Mesendoderm (in vitro differentiated cells): ENCODE data around the gene ABR.
"Not testable (repeated sequence)": the region's sequence is repeated elsewhere in the genome, so short reads cannot be mapped to it uniquely, and the experiment has no call there.

Experiments used
- DNase-seq: peaks from one replicate; pipeline ENCODE4 v3.0.0; 2013
- H2AK5ac ChIP-seq: 2 replicates; pipeline ENCODE4 v1.6.1; 2013; ENCODE audit warnings: low read length, inconsistent platforms
- H2BK120ac ChIP-seq: 2 replicates; pipeline ENCODE4 v1.6.1; 2013; ENCODE audit warnings: low read depth, mild to moderate bottlenecking, low read length, moderate library complexity, mixed read lengths
- H2BK15ac ChIP-seq: replicated peaks from 2 replicates; pipeline ENCODE4 v1.6.1; 2013; ENCODE audit warnings: low read depth, mild to moderate bottlenecking, moderate library complexity
- H2BK5ac ChIP-seq: 2 replicates; pipeline ENCODE4 v1.6.1; 2013; ENCODE audit warnings: low read length, inconsistent platforms
- H3K18ac ChIP-seq: 2 replicates; pipeline ENCODE4 v1.6.1; 2013; ENCODE audit warnings: mild to moderate bottlenecking, low read length, mixed read lengths
- H3K23ac ChIP-seq: one replicate; pipeline ENCODE4 v1.6.1; 2013; ENCODE audit warnings: low read length
- H3K27ac ChIP-seq: 2 replicates; pipeline ENCODE4 v1.5.1; 2013; ENCODE audit warnings: low read depth, mild to moderate bottlenecking, inconsistent platforms, low read length, moderate library complexity
- H3K27me3 ChIP-seq: 2 replicates; pipeline ENCODE4 v1.6.1; 2013; ENCODE audit warnings: low read length, control low read depth, mild to moderate bottlenecking, inconsistent platforms; ENCODE audit not compliant: insufficient read depth, poor library complexity
- H3K36me3 ChIP-seq: 2 replicates; pipeline ENCODE4 v1.6.1; 2013; ENCODE audit warnings: low read length, inconsistent platforms; ENCODE audit not compliant: control insufficient read depth, insufficient read depth
- H3K4ac ChIP-seq: one replicate; pipeline ENCODE4 v1.6.1; 2013; ENCODE audit warnings: low read depth, mild to moderate bottlenecking, low read length, moderate library complexity
- H3K4me1 ChIP-seq: 2 replicates; pipeline ENCODE4 v1.6.1; 2013; ENCODE audit warnings: low read depth, low read length, inconsistent platforms; ENCODE audit not compliant: control insufficient read depth
- H3K4me2 ChIP-seq: 2 replicates; pipeline ENCODE4 v1.6.1; 2013; ENCODE audit warnings: low read length
- H3K4me3 ChIP-seq: 2 replicates; pipeline ENCODE4 v1.5.1; 2013; ENCODE audit warnings: mild to moderate bottlenecking, low read length
- H3K56ac ChIP-seq: one replicate; pipeline ENCODE4 v1.6.1; 2013; ENCODE audit warnings: low read length
- H3K79me1 ChIP-seq: 2 replicates; pipeline ENCODE4 v1.6.1; 2013; ENCODE audit warnings: low read length, inconsistent platforms
- H3K79me2 ChIP-seq: 2 replicates; pipeline ENCODE4 v1.6.1; 2013; ENCODE audit warnings: mild to moderate bottlenecking, low read length; ENCODE audit not compliant: control insufficient read depth, insufficient read depth
- H3K9ac ChIP-seq: 2 replicates; pipeline ENCODE4 v1.6.1; 2013; ENCODE audit warnings: low read length, inconsistent platforms
- H4K5ac ChIP-seq: one replicate; pipeline ENCODE4 v1.6.1; 2013; ENCODE audit warnings: low read length
- H4K8ac ChIP-seq: one replicate; pipeline ENCODE4 v1.6.1; 2013; ENCODE audit warnings: low read depth, mild to moderate bottlenecking, control low read depth, low read length, moderate library complexity
- WGBS: extraction: QIAGEN DNeasy Blood & Tissue Kit; methylation state at CpG from one replicate; pipeline ENCODE4 v1.1.7; 2013; ENCODE audit warnings: low lambda C conversion rate, missing lambda C conversion rate; ENCODE audit not compliant: insufficient coverage; ENCODE audit errors: extremely low coverage; 5-methylcytosine and 5-hydroxymethylcytosine counted together

Gene ABR

GRCh38 chr17:996554-997344, 183.0 kb downstream of the ABR start, which contains the start of gene TIMM22:
TSS of gene TIMM22 (plus strand) at chr17:997129. CDS start at chr17:997143, 14 bp downstream.
- Histone ChIP-seq H3K79me1 (peaks cover 10% of the 10 kb centered on the region), H3K36me3 (peaks cover 7% of the 10 kb centered on the region), H3K4ac (peak within 1 kb of the TSS; percentile 66), H3K18ac (peak within 1 kb of the TSS; percentile 46), H4K5ac (peak within 1 kb of the TSS; percentile 90), H2AK5ac (no peak within 1 kb of the TSS), H3K23ac (peak within 1 kb of the TSS; percentile 76), H2BK120ac (no peak within 1 kb of the TSS), H2BK15ac (no peak within 1 kb of the TSS), H3K27me3 (no peaks in the 10 kb centered on the region), H2BK5ac (peak within 1 kb of the TSS; percentile 98), H3K4me3 (peak within 1 kb of the TSS; percentile 96), H3K56ac (peak within 1 kb of the TSS; percentile 98), H3K27ac (peak within 1 kb of the TSS; percentile 46), H3K4me2 (peak within 1 kb of the TSS; percentile 86), H3K79me2 (peaks cover 11% of the 10 kb centered on the region), H4K8ac (no peak within 1 kb of the TSS), H3K4me1 (no peaks in the 10 kb centered on the region), H3K9ac (peak within 1 kb of the TSS; percentile 98)
- DNase-seq = peak; percentile 99
- WGBS = no CpG with 5 or more reads among the region's 71 CpGs

GRCh38 chr17:995324-995723, 184.5 kb downstream of the ABR start:
- not testable (repeated sequence) for H3K56ac ChIP-seq, H2BK15ac ChIP-seq, H3K27me3 ChIP-seq, H3K4me1 ChIP-seq, H3K4me3 ChIP-seq, H4K5ac ChIP-seq, H3K36me3 ChIP-seq, H3K79me1 ChIP-seq, H3K27ac ChIP-seq, DNase-seq, H3K4ac ChIP-seq, H2BK5ac ChIP-seq, H2BK120ac ChIP-seq, H2AK5ac ChIP-seq, H3K4me2 ChIP-seq, H3K18ac ChIP-seq, H3K23ac ChIP-seq, H4K8ac ChIP-seq, H3K9ac ChIP-seq
- H3K79me2 ChIP-seq = peaks cover 11% of the 10 kb centered on the region
- WGBS = no CpG with 5 or more reads among the region's 8 CpGs

GRCh38 chr17:992933-993332, 186.8 kb downstream of the ABR start:
- no peak overlapping the region for H2BK5ac ChIP-seq
- H2BK120ac ChIP-seq = no peak overlapping the region
- H4K5ac ChIP-seq = no peak overlapping the region
- no CpG with 5 or more reads among the region's 13 CpGs for WGBS
- H3K36me3 ChIP-seq = no peaks in the 10 kb centered on the region
- no peak overlapping the region for H3K23ac ChIP-seq
- H3K79me1 ChIP-seq = peaks cover 5% of the 10 kb centered on the region
- no peak overlapping the region for H3K4ac ChIP-seq
- H3K18ac ChIP-seq = no peak overlapping the region
- H3K79me2 ChIP-seq = peaks cover 7% of the 10 kb centered on the region
- no peaks in the 10 kb centered on the region for H3K27me3 ChIP-seq
- no peaks in the 10 kb centered on the region for H3K4me1 ChIP-seq
- H2AK5ac ChIP-seq = no peak overlapping the region
- no peak for DNase-seq
- no peak overlapping the region for H3K4me2 ChIP-seq
- no peak overlapping the region for H2BK15ac ChIP-seq
- H4K8ac ChIP-seq = no peak overlapping the region
- H3K4me3 ChIP-seq = no peak overlapping the region
- H3K27ac ChIP-seq = no peak overlapping the region
- H3K9ac ChIP-seq = no peak overlapping the region
- H3K56ac ChIP-seq = no peak overlapping the region

GRCh38 chr17:988561-988960, 191.2 kb downstream of the ABR start:
- H4K8ac ChIP-seq = no peak overlapping the region
- no peak overlapping the region for H2BK120ac ChIP-seq
- no CpG with 5 or more reads among the region's 11 CpGs for WGBS
- H4K5ac ChIP-seq = no peak overlapping the region
- H3K4me2 ChIP-seq = no peak overlapping the region
- H3K79me2 ChIP-seq = no peaks in the 10 kb centered on the region
- no peaks in the 10 kb centered on the region for H3K36me3 ChIP-seq
- no peaks in the 10 kb centered on the region for H3K27me3 ChIP-seq
- H3K56ac ChIP-seq = no peak overlapping the region
- no peak for DNase-seq
- H3K4me3 ChIP-seq = no peak overlapping the region
- no peak overlapping the region for H2AK5ac ChIP-seq
- H3K79me1 ChIP-seq = no peaks in the 10 kb centered on the region
- H3K4ac ChIP-seq = no peak overlapping the region
- H3K23ac ChIP-seq = no peak overlapping the region
- no peak overlapping the region for H3K18ac ChIP-seq
- no peak overlapping the region for H3K9ac ChIP-seq
- no peaks in the 10 kb centered on the region for H3K4me1 ChIP-seq
- H3K27ac ChIP-seq = no peak overlapping the region
- no peak overlapping the region for H2BK5ac ChIP-seq
- H2BK15ac ChIP-seq = no peak overlapping the region

GRCh38 chr17:987931-988330, 191.8 kb downstream of the ABR start:
- no CpG with 5 or more reads among the region's 15 CpGs for WGBS
- no peak overlapping the region for H4K8ac ChIP-seq
- no peak overlapping the region for H3K9ac ChIP-seq
- H3K4me2 ChIP-seq = no peak overlapping the region
- H3K4me3 ChIP-seq = no peak overlapping the region
- no peak overlapping the region for H3K4ac ChIP-seq
- H4K5ac ChIP-seq = no peak overlapping the region
- H3K27ac ChIP-seq = no peak overlapping the region
- H3K56ac ChIP-seq = no peak overlapping the region
- no peaks in the 10 kb centered on the region for H3K27me3 ChIP-seq
- no peak for DNase-seq
- no peak overlapping the region for H3K18ac ChIP-seq
- no peaks in the 10 kb centered on the region for H3K36me3 ChIP-seq
- no peak overlapping the region for H2BK120ac ChIP-seq
- no peaks in the 10 kb centered on the region for H3K4me1 ChIP-seq
- H2AK5ac ChIP-seq = no peak overlapping the region
- H2BK5ac ChIP-seq = no peak overlapping the region
- no peak overlapping the region for H2BK15ac ChIP-seq
- no peak overlapping the region for H3K23ac ChIP-seq
- no peaks in the 10 kb centered on the region for H3K79me1 ChIP-seq
- no peaks in the 10 kb centered on the region for H3K79me2 ChIP-seq
